HG03439 (cell line): ENCODE results near the gene AHR.

Source experiments
- ATAC-seq: cut with Tn5 transposase; IDR thresholded peaks from one replicate; pipeline ENCODE4 v1.9.1; 2021; ENCODE audit warnings: mild to moderate bottlenecking, moderate library complexity; ENCODE audit not compliant: unreplicated experiment

Gene AHR

GRCh38 chr7:17302575-17303142 lies 4.2 kb downstream of the AHR start:
- peak; percentile 42 for ATAC-seq

- no peak for ATAC-seq
These were observed 6.5 kb downstream of the AHR start for GRCh38 chr7:17304926-17305325.

GRCh38 chr7:17305387-17306171 lies 7.1 kb downstream of the AHR start:
- ATAC-seq, result no peak

- ATAC-seq, result no peak
These were observed 8.5 kb downstream of the AHR start for GRCh38 chr7:17307000-17307399.

GRCh38 chr7:17307558-17307957 lies 9.1 kb downstream of the AHR start:
- ATAC-seq, result no peak

GRCh38 chr7:17307969-17308648 lies 9.7 kb downstream of the AHR start:
- ATAC-seq, result no peak

GRCh38 chr7:17311194-17311593 lies 12.7 kb downstream of the AHR start:
- ATAC-seq, result no peak

GRCh38 chr7:17311952-17312351 lies 13.5 kb downstream of the AHR start:
- ATAC-seq, result no peak

GRCh38 chr7:17312641-17313040 lies 14.2 kb downstream of the AHR start:
- ATAC-seq, result no peak

GRCh38 chr7:17313194-17313593 lies 14.7 kb downstream of the AHR start:
- ATAC-seq, result no peak

- ATAC-seq, result no peak
These were observed 17.5 kb downstream of the AHR start for GRCh38 chr7:17315974-17316373.

GRCh38 chr7:17318146-17318545 lies 19.7 kb downstream of the AHR start:
- ATAC-seq, result no peak

- ATAC-seq, result no peak
These were observed 21.0 kb downstream of the AHR start for GRCh38 chr7:17319164-17320101.

- no peak for ATAC-seq
These were observed 21.6 kb downstream of the AHR start for GRCh38 chr7:17320102-17320497.

- no peak for ATAC-seq
These were observed 22.2 kb downstream of the AHR start for GRCh38 chr7:17320657-17321056.

GRCh38 chr7:17325364-17325763 lies 26.9 kb downstream of the AHR start:
- ATAC-seq, result no peak

GRCh38 chr7:17326378-17326777 lies 27.9 kb downstream of the AHR start:
- no peak for ATAC-seq

GRCh38 chr7:17328641-17329040 lies 30.2 kb downstream of the AHR start:
- ATAC-seq, result no peak

GRCh38 chr7:17329440-17329839 lies 31.0 kb downstream of the AHR start:
- ATAC-seq, result no peak

GRCh38 chr7:17331891-17332501 lies 33.5 kb downstream of the AHR start:
- ATAC-seq, result no peak

GRCh38 chr7:17333221-17333620 lies 34.8 kb downstream of the AHR start:
- no peak for ATAC-seq
